ENCODE results near the gene BICRAL.
"Not testable (repeated sequence)": the region's sequence is repeated elsewhere in the genome, so short reads cannot be mapped to it uniquely, and the experiment has no call there.

BICRAL gene

DNA sequence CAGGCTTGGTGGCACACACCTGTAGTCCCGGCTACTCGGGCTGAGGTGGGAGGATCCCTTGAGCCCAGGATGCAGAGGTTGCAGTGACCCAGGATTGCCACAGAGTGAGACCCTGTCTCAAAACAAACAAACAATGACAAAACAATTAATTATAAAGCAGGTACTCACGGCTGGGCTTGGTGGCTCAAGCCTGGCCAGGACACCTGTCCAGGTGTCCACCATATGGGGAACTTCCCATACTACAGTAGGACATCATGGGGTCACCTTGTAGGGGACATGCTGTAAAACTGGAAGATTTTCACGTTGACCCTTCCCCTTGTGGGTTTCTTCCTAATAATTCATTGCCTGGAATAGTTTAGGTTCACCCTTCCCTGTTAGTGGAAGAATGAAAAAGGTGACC is 66.8 kb downstream of the BICRAL start:
- no peak for DNase-seq

- DNase-seq: no peak
These were observed 69.7 kb downstream of the BICRAL start for GRCh38 chr6:42851599-42851998.

DNA sequence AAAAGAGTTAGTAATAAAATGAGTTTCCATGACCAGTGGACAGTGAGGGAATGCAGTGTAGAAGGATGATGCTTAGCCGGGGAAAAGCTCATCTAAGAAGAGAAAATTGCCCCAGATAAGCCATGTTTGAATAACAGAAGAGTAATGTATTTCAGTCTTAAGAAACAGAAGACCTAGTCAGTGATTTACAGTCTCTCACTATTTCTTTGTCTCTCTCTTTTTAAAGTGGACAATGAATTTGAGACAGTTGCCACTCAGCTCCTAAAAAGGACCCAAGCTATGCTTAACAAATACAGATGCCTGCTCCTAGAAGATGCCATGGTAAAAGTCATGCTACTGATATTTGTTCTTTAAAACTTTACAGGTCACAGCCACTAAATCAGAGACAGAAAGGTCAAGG is 78.2 kb downstream of the BICRAL start:
- no peak for DNase-seq

DNA sequence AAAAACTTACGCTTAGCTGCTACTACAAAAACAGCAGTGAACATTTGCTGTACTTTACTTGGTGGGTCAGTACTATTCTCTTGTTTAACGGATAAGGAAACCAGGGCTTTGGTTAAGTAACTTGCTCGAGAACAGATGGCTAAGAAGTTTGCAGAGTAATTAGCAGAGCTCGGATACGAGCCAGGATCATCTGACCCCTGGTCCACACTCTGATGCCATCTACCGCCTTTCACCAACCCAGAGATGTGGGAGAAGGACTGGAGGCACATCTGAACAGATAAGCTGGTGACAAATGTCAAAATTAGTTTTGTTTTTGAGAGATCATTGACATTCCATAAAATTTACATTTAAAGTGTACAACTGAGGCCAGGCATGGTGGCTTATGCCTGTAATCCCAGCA is 78.6 kb downstream of the BICRAL start:
- no peak for DNase-seq

DNA sequence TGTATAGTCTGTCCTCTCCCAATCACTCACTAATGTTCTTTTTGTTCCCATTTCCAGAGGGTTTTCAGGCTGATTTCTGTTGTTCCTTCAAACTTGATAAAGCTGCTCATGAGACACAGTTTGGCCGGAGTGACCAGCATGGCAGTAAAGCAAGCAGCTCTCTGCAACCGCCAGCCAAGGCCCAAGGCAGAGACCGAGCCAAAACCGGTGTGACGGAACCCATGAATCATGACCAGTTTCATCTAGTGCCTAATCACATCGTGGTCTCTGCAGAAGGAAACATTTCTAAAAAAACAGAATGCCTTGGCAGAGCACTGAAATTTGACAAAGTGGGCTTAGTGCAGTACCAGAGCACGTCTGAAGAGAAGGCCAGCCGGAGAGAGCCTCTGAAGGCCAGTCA is 82.8 kb downstream of the BICRAL start:
- DNase-seq: no peak

DNA sequence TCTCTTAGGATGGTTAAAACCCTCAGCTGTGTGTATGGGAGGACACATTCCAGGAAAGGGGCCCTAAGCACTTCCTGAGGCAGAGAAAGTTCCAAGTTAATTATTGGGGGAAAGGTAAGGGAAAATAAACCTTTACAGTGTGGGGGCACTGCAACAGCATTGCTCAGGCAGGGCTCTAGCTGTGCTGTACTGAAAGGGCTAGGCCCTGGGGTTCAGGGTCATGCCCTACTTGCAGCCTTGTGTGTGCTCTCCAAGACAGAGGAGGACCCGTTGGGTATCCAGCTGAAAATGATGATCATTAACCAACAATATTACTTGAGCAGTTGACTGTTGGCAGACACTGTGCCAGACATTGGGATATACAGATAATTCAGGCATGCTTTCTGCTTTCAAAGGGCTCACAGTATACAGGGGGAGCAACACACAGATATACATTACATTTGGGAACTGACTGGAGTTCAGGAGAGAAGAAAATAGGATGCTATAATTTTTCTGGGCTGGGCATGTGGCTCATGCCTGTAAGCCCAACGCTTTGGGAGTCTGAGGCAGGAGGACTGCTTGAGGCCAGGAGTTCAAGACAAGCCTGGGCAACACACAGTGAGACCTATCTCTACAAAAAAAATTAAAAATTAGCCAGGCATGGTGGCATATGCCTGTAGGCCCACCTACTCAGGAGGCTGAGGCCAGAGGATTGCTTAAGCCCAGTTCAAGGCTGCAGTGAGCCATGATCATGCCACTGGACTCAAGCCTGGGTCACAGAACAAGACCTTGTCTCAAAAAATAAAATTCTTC is 88.5 kb downstream of the BICRAL start:
- DNase-seq: no peak

- no peak for DNase-seq
These were observed 89.9 kb downstream of the BICRAL start for GRCh38 chr6:42871711-42872110.

DNA sequence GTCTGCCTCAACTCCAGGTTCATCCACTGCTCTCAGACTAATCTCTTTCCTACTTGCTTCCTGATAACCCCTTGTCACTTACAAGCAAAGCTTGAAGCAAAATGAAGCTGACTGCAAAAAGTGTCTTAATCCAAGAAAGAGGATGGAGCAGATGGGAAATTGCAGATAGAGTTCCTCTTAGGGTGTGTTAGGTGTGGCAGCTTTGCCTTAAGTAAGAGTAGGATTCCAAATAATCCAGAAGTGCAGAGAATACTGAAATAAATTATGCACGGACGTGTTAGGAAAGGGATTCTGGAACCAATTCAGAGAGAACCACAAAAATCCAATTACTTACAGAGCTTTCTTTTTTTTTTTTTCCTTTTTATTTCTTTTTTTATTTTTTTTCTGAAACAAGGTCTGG is 91.5 kb downstream of the BICRAL start:
- DNase-seq: no peak

- DNase-seq: no peak
These were observed 95.8 kb downstream of the BICRAL start for GRCh38 chr6:42877695-42878094.

- peak; percentile 96 for DNase-seq
These were observed 97.8 kb downstream of the BICRAL start, which contains the start of gene RPL7L1 for GRCh38 chr6:42879372-42880239. TSS of gene RPL7L1 (plus strand) at chr6:42879616. CDS start at chr6:42879911, 295 bp downstream.

- DNase-seq: not testable (repeated sequence)
These were observed 98.5 kb downstream of the BICRAL start for GRCh38 chr6:42880240-42880817.

- not testable (repeated sequence) for DNase-seq
These were observed 99.0 kb downstream of the BICRAL start for GRCh38 chr6:42880871-42881270.

GRCh38 chr6:42885702-42886101 is 103.8 kb downstream of the BICRAL start:
- no peak for DNase-seq

- DNase-seq: not testable (repeated sequence)
These were observed 106.3 kb downstream of the BICRAL start for GRCh38 chr6:42888201-42888600.

- DNase-seq: no peak
These were observed 108.0 kb downstream of the BICRAL start for GRCh38 chr6:42889815-42890214.

GRCh38 chr6:42890311-42891198 is 108.7 kb downstream of the BICRAL start:
- DNase-seq: peak; percentile 94

- no peak for DNase-seq
These were observed 109.4 kb downstream of the BICRAL start for GRCh38 chr6:42891199-42891722.

DNA sequence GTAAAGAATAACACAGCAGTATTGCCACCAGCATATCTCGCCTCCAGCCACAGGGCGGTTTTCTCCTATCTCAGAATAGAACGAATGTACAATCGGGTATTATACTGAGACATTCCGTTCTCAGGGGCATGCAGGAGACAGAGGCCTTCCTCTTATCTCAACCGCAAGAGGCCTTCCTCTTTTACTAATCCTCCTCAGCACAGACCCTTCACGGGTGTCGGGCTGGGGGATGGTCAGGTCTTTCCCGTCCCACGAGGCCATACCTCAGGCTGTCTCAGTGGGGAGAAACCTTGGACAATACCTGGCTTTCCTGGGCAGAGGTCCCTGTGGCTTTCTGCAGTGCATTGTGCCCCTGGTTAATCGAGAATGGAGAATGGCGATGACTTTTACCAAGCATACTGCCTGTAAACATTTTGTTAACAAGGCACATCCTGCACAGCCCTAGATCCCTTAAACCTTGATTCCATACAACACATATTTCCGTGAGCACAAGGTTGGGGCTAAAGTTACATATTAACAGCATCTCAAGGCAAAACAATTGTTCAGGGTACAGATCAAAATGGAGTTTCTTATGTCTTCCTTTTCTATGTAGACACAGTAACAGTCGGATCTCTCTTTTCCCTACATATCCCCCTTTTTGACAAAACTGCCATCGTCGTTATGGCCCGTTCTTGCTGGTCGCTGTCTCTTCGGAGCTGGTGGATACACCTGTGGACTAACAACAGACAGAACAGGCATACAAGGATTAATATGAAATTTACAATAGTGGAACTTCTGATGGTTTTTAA is 112.4 kb downstream of the BICRAL start:
- not testable (repeated sequence) for DNase-seq

DNA sequence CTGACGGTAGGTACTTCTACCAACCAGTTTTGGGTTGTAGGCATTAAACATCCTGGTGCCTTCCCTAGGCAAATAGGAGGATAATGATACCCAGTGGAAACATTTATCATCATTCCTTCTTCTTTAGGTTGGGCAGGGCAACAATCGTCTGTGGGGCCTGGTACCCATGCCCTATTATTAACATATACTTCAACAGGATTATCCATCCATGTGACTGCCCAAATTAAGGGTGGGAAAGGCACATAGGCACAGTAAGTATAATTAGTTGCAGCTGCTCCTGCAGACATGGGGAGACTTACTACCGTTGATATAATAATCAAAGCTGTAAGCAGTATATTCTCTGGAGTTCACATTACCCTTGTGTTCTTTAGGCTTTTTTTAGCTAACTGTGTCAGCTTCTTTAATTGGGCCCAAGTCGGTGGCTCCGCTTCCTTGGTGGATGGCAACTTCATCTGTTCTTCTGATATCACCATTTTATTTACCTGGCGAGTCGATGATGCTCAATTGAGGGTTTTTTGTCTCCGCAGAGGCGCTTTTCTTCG is 114.4 kb downstream of the BICRAL start:
- no peak for DNase-seq

DNA sequence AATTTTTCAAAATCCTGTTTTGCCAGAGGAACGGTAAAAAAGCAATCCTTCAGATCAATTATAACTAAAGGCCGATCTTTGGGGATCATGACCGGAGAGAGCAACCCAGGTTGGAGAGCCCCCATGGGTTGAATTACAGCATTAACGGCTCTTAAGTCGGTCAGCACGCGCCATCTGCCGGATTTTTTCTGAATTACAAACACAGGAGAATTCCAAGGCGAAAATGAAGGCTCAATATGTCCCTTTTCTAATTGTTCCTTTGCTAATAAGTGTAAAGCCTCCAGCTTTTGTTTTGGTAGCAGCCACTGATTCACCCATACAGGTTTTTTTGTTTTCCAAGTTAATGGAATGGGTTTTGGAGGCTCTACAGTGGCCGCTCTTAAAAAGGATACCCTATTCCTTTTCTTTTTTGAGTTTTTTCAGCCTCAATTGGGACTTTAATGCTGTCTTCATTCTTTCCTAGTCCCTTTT is 117.1 kb downstream of the BICRAL start:
- DNase-seq: peak; percentile 85

DNA sequence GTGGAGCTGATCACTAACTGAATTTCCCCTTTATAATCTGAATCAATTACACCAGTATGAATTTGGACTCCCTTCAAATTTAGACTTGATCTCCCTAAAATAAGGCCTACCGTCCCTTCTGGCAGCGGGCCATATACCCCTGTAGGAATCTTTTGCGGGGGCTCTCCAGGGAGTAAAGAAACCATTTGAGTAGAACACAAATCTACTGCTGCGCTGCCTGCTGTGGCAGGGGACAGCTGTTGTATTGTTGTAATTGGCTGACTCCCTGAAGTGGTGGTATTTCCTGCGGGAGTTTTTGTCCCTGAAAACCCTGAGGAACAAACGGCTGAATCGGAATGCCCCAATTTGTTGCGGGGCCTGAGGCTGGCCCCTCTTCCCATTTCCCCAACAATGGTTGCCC is 118.0 kb downstream of the BICRAL start:
- DNase-seq: no peak
